ENCODE measurements around the gene KIF3C.
"Not testable (repeated sequence)": the region's sequence is repeated elsewhere in the genome, so short reads cannot be mapped to it uniquely, and the experiment has no call there.

Gene KIF3C

GRCh38 chr2:25913696-25913973 is 68.7 kb downstream of the KIF3C start:
- not testable (repeated sequence) for DNase-seq

GRCh38 chr2:25912851-25913695 is 69.2 kb downstream of the KIF3C start:
- no peak for DNase-seq

GRCh38 chr2:25909574-25909973 is 72.7 kb downstream of the KIF3C start:
- DNase-seq = not testable (repeated sequence)

GRCh38 chr2:25905126-25905525 is 77.2 kb downstream of the KIF3C start:
- no peak for DNase-seq

GRCh38 chr2:25903216-25903776 is 79.0 kb downstream of the KIF3C start:
- no peak for DNase-seq

- DNase-seq = no peak
These were observed 82.8 kb downstream of the KIF3C start for GRCh38 chr2:25899404-25899970.

- no peak for DNase-seq
These were observed 84.8 kb downstream of the KIF3C start for GRCh38 chr2:25897506-25897905.

GRCh38 chr2:25896308-25896707 is 86.0 kb downstream of the KIF3C start:
- not testable (repeated sequence) for DNase-seq

GRCh38 chr2:25895610-25896009 is 86.7 kb downstream of the KIF3C start:
- no peak for DNase-seq

- DNase-seq = no peak
These were observed 87.3 kb downstream of the KIF3C start for GRCh38 chr2:25895018-25895417.

- DNase-seq = no peak
These were observed 88.0 kb downstream of the KIF3C start for GRCh38 chr2:25894135-25894830.

GRCh38 chr2:25891672-25892071 is 90.6 kb downstream of the KIF3C start:
- no peak for DNase-seq

- no peak for DNase-seq
These were observed 94.6 kb downstream of the KIF3C start for GRCh38 chr2:25887624-25888242.

GRCh38 chr2:25885933-25886332 is 96.4 kb downstream of the KIF3C start:
- no peak for DNase-seq

- no peak for DNase-seq
These were observed 100.5 kb downstream of the KIF3C start for GRCh38 chr2:25881764-25882163.

GRCh38 chr2:25879133-25879730 is 103.1 kb downstream of the KIF3C start:
- DNase-seq = no peak

GRCh38 chr2:25878361-25879132 is 103.8 kb downstream of the KIF3C start, which contains the start of gene ASXL2:
Gene ASXL2 (minus strand): TSS chr2:25878487. CDS start chr2:25878222, 265 bp downstream.
- peak; percentile 98 for DNase-seq

- DNase-seq = peak; percentile 51
These were observed 104.6 kb downstream of the KIF3C start for GRCh38 chr2:25877431-25878360.

Measured in left hindlimb (tissue), 1 donor.